GM23248 (cell line): Measurements from ENCODE around the gene RAD51B.

ENCODE experiments used
- EZH2 ChIP-seq: fragments of 200-600 bp; sonication (generic); IDR thresholded peaks from 2 replicates; pipeline ENCODE4 v1.6.1; 2018; ENCODE audit warnings: antibody characterized with exemption, mild to moderate bottlenecking; ENCODE audit not compliant: insufficient read depth, poor library complexity, severe bottlenecking
- EZH2phosphoT487 ChIP-seq: fragments of 200-600 bp; sonication (generic); IDR thresholded peaks from 2 replicates; pipeline ENCODE4 v1.6.1; 2018; ENCODE audit warnings: antibody characterized with exemption, moderate library complexity, mild to moderate bottlenecking, low read depth; ENCODE audit not compliant: insufficient read depth

DNA sequence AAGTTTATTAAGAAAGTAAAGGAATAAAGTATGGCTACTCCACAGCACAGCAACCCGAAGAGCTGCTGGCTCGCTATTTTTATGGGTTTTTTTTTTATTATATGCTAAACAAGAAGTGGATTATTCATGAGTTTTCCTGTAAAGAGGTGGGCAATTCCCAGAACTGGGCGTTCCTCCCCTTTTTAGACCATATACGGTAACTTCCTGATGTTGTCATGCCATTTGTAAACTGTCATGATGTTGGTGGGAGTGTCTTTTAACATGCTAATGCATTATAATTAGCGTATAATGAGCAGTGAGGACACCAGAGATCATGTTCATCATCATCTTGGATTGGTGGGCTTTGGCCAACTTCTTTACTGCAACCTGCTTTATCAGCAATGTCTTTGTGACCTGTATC, 600.8 kb downstream of the RAD51B start:
- no peak for TF ChIP-seq EZH2phosphoT487
- no peak for TF ChIP-seq EZH2
